ENCODE data around the gene TMIE. TPM values are rescaled to one million over a fixed set of nuclear protein-coding genes. Genes with fewer than 3 reads are reported as not detected.

TMIE gene
- total and polyA plus RNA-seq, 9 of the 15 experiments (the other 6 are each of a cell fraction or from before 2014, with no cell fraction given): not detected

DNA sequence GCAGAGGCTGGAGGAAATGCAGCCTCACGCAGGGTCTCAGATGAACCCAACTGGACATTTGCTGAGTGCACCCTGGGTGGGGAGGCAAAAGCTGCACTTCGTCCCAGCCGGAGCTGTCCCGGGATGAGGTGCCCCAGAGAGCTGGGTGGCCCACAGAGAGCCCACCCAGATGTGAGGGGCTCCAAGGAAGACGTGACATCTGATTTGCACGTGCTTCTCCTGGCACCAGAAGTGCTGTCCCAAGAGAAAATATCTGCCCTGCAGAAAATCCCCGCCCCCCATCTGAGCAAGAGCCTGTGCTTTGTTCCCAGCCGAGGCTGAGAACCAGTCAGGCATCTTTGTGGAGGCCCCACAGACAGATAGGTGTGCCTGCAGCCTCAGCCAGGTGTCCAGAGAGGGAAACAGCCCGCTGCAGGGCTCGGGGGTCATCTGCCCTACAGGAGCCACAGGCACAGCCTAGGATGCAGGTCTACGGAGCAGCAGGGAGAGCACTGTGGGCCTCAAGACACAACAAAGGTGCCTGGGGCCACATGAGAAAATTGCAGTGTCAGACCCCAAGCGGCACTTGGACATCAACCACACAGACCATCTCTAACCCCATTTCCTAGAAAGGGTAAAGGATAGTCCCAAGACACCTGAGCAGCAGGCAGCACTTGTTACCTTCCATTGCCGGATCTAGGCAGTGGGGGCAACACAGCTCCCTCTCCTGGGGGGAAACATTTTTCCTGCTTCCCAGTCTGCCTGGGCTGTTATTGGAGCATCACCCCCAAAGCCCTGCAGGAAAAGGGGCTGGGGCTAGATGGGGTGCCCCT, 5.8 kb downstream of the TMIE start:
- H3K9me3 ChIP-seq (replicated peaks; ENCODE audit: control insufficient read depth, insufficient read depth, low read depth, low read length): no peaks in the 10 kb centered on the region
- H3K79me2 ChIP-seq (ENCODE audit: control insufficient read depth, insufficient read depth, low read length): no peaks in the 10 kb centered on the region
- no peaks in the 10 kb centered on the region for H3K9me1 ChIP-seq (ENCODE audit: control insufficient read depth, insufficient read depth, low read length)
- 0 out of 5 replicates have a peak, but pooled peaks cover 0 to 3% of the 10 kb centered on the region in 2 experiments for H3K4me1 ChIP-seq (replicated peaks in 1 of 2; ENCODE audit: control insufficient read depth in 2 of 2, insufficient read depth in 2 of 2, low read length in 2 of 2)
- H4K20me1 ChIP-seq (replicated peaks; ENCODE audit: control insufficient read depth, insufficient read depth, low read length): peaks cover 38% of the 10 kb centered on the region
- no peak overlapping the region for H3K27ac ChIP-seq (ENCODE audit: extremely low read depth, low read depth, low read length)
- no peaks in the 10 kb centered on the region for H3K36me3 ChIP-seq (ENCODE audit: control insufficient read depth, insufficient read depth, low read length)
- peaks cover 7 to 54% of the 10 kb centered on the region in 2 experiments; a peak in 4 of 5 replicates for H3K27me3 ChIP-seq (ENCODE audit: control insufficient read depth in 2 of 2, insufficient read depth in 2 of 2, low read length in 2 of 2)
- FAIRE-seq: no peak
- H3K9ac ChIP-seq (ENCODE audit: insufficient read depth in 1 of 2, low read depth in 2 of 2, low read length in 2 of 2): no peak overlapping the region
- ATAC-seq: no peak
- DNase-seq (ENCODE audit: extremely low read depth in 1 of 4, low spot score in 3 of 4): no peak
- no peak overlapping the region for H3K4me3 ChIP-seq
- ChIA-PET POLR2A (interaction anchor here (0.7 to 1.7 kb wide), 2 partner anchors 10 to 12 kb away, joined by 3 to 11 read pairs; no protein-coding TSS in a partner anchor), CTCF (ENCODE audit: low intra/inter-chr PET ratio) (interaction anchor here (0.9 to 2.6 kb wide), 3 partner anchors 148 to 203 kb away, joined by 3 to 27 read pairs (median 4); no protein-coding TSS in a partner anchor)
- BruUV-seq (replicated peaks): no TSS peak
- TF ChIP-seq DACH1 (IDR thresholded peaks at IDR 0.05; ENCODE audit: partially characterized antibody) (no peak), OTX1 (CRISPR knock-in tag; IDR thresholded peaks at IDR 0.05) (no peak), TAF7 (tag; IDR thresholded peaks at IDR 0.05) (no peak), ZNF23 (CRISPR knock-in tag; IDR thresholded peaks at IDR 0.05) (no peak), MTF1 (CRISPR knock-in tag; IDR thresholded peaks at IDR 0.05; ENCODE audit: borderline replicate concordance) (no peak), BHLHE40 (IDR thresholded peaks at IDR 0.05; ENCODE audit: low read length) (no peak), GTF2E2 (tag; IDR thresholded peaks at IDR 0.05) (no peak), TBL1XR1 (IDR thresholded peaks at IDR 0.05; ENCODE audit: low read length in 2 of 2) (no peak)
- TF ChIP-seq, protein P1, sequence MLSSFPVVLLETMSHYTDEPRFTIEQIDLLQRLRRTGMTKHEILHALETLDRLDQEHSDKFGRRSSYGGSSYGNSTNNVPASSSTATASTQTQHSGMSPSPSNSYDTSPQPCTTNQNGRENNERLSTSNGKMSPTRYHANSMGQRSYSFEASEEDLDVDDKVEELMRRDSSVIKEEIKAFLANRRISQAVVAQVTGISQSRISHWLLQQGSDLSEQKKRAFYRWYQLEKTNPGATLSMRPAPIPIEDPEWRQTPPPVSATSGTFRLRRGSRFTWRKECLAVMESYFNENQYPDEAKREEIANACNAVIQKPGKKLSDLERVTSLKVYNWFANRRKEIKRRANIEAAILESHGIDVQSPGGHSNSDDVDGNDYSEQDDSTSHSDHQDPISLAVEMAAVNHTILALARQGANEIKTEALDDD (IDR thresholded peaks at IDR 0.05): no peak
- TF ChIP-seq, protein P2, sequence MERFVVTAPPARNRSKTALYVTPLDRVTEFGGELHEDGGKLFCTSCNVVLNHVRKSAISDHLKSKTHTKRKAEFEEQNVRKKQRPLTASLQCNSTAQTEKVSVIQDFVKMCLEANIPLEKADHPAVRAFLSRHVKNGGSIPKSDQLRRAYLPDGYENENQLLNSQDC (CRISPR knock-in tag; IDR thresholded peaks at IDR 0.05): no peak
- TF ChIP-seq, protein P3, sequence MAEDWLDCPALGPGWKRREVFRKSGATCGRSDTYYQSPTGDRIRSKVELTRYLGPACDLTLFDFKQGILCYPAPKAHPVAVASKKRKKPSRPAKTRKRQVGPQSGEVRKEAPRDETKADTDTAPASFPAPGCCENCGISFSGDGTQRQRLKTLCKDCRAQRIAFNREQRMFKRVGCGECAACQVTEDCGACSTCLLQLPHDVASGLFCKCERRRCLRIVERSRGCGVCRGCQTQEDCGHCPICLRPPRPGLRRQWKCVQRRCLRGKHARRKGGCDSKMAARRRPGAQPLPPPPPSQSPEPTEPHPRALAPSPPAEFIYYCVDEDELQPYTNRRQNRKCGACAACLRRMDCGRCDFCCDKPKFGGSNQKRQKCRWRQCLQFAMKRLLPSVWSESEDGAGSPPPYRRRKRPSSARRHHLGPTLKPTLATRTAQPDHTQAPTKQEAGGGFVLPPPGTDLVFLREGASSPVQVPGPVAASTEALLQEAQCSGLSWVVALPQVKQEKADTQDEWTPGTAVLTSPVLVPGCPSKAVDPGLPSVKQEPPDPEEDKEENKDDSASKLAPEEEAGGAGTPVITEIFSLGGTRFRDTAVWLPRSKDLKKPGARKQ (CRISPR knock-in tag; IDR thresholded peaks at IDR 0.05): no peak
- TF ChIP-seq, protein P4, sequence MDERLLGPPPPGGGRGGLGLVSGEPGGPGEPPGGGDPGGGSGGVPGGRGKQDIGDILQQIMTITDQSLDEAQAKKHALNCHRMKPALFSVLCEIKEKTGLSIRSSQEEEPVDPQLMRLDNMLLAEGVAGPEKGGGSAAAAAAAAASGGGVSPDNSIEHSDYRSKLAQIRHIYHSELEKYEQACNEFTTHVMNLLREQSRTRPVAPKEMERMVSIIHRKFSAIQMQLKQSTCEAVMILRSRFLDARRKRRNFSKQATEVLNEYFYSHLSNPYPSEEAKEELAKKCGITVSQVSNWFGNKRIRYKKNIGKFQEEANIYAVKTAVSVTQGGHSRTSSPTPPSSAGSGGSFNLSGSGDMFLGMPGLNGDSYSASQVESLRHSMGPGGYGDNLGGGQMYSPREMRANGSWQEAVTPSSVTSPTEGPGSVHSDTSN (CRISPR knock-in tag; IDR thresholded peaks at IDR 0.05; ENCODE audit: low read depth): no peak
- TF ChIP-seq, protein P4 (tag; conservative IDR thresholded peaks at IDR 0.05; ENCODE audit: low read depth): no peak
- intact Hi-C loops (cut with micrococcal nuclease) (loop anchor here (10.0 kb wide), 2 partner anchors 288 to 668 kb away; no protein-coding TSS in a partner anchor), in situ Hi-C loops (cut with MboI) (no loop called here)
- WGBS (ENCODE audit: insufficient coverage, low coverage, missing lambda C conversion rate): 7% methylated on average over 12 of the region's 13 CpGs
- no peak overlapping the region for H3K4me2 ChIP-seq (ENCODE audit: insufficient read depth, low read length)
- no peak overlapping the region for H2AFZ ChIP-seq (ENCODE audit: low read depth, low read length)

Data from K562 (cell line).